Loucy (cell line): ENCODE results near the gene RPS6KB1.
"Not testable (repeated sequence)": the region's sequence is repeated elsewhere in the genome, so short reads cannot be mapped to it uniquely, and the experiment has no call there.

ENCODE experiments used
- H2AFZ ChIP-seq: fragments of 200-600 bp; sonication (generic); 2 replicates; pipeline ENCODE4 v1.6.0; 2016; ENCODE audit warnings: antibody characterized with exemption, mild to moderate bottlenecking, low read length, moderate library complexity
- H3F3A ChIP-seq: fragments of 200-600 bp; 2 replicates; pipeline ENCODE4 v1.6.0; 2016; ENCODE audit warnings: antibody characterized with exemption, low read depth, mild to moderate bottlenecking
- H3K27me3 ChIP-seq: fragments of 200-600 bp; sonication (generic); 2 replicates; pipeline ENCODE4 v1.6.1; 2014; ENCODE audit warnings: low read length, mild to moderate bottlenecking; ENCODE audit not compliant: insufficient read depth, poor library complexity, severe bottlenecking
- H3K36me3 ChIP-seq: fragments of 200-600 bp; sonication (generic); 2 replicates; pipeline ENCODE4 v1.6.1; 2016; ENCODE audit warnings: low read length; ENCODE audit not compliant: insufficient read depth
- H3K4me1 ChIP-seq: fragments of 200-600 bp; sonication (generic); 2 replicates; pipeline ENCODE4 v1.5.1; 2014; ENCODE audit warnings: low read length, mild to moderate bottlenecking; ENCODE audit not compliant: insufficient read depth, poor library complexity, severe bottlenecking
- H3K4me2 ChIP-seq: fragments of 200-600 bp; sonication (generic); 2 replicates; pipeline ENCODE4 v1.6.0; 2014; ENCODE audit warnings: antibody characterized with exemption, low read length, low read depth, mild to moderate bottlenecking; ENCODE audit not compliant: poor library complexity, severe bottlenecking
- H3K4me3 ChIP-seq: fragments of 200-600 bp; sonication (generic); 2 replicates; pipeline ENCODE4 v1.5.1; 2014; ENCODE audit warnings: low read length, mild to moderate bottlenecking, mixed read lengths; ENCODE audit not compliant: poor library complexity, severe bottlenecking
- H3K79me2 ChIP-seq: fragments of 200-600 bp; sonication (generic); 2 replicates; pipeline ENCODE4 v1.6.1; 2014; ENCODE audit warnings: low read length; ENCODE audit not compliant: insufficient read depth
- H3K9ac ChIP-seq: fragments of 200-600 bp; sonication (generic); 2 replicates; pipeline ENCODE4 v1.6.0; 2014; ENCODE audit warnings: mild to moderate bottlenecking, low read depth, low read length, moderate library complexity; ENCODE audit not compliant: poor library complexity, severe bottlenecking
- H3K9me2 ChIP-seq: fragments of 200-600 bp; sonication (generic); replicated peaks from 2 replicates; pipeline ENCODE4 v1.6.1; 2016; ENCODE audit warnings: low read depth, low read length, mixed read lengths
- H3K9me3 ChIP-seq: fragments of 200-600 bp; sonication (generic); 2 replicates; pipeline ENCODE4 v1.6.1; 2014; ENCODE audit warnings: mild to moderate bottlenecking, antibody characterized with exemption, low read length, low read depth; ENCODE audit not compliant: insufficient read depth
- H4K20me1 ChIP-seq: fragments of 200-600 bp; sonication (generic); 2 replicates; pipeline ENCODE4 v1.6.0; 2014; ENCODE audit warnings: antibody characterized with exemption, low read length, mild to moderate bottlenecking; ENCODE audit not compliant: insufficient read depth, poor library complexity, severe bottlenecking
- EZH2phosphoT487 ChIP-seq: fragments of 200-600 bp; IDR thresholded peaks from 2 replicates; pipeline ENCODE4 v1.6.1; 2018; ENCODE audit warnings: antibody characterized with exemption, mild to moderate bottlenecking, moderate library complexity, borderline replicate concordance
- TF ChIP-seq, protein P1 (sequence below): fragments of 200-600 bp; sonication (generic); conservative IDR thresholded peaks from 2 replicates; pipeline ENCODE4 v1.5.1; 2014; ENCODE audit warnings: mild to moderate bottlenecking, antibody characterized with exemption, low read length

RPS6KB1 gene

DNA sequence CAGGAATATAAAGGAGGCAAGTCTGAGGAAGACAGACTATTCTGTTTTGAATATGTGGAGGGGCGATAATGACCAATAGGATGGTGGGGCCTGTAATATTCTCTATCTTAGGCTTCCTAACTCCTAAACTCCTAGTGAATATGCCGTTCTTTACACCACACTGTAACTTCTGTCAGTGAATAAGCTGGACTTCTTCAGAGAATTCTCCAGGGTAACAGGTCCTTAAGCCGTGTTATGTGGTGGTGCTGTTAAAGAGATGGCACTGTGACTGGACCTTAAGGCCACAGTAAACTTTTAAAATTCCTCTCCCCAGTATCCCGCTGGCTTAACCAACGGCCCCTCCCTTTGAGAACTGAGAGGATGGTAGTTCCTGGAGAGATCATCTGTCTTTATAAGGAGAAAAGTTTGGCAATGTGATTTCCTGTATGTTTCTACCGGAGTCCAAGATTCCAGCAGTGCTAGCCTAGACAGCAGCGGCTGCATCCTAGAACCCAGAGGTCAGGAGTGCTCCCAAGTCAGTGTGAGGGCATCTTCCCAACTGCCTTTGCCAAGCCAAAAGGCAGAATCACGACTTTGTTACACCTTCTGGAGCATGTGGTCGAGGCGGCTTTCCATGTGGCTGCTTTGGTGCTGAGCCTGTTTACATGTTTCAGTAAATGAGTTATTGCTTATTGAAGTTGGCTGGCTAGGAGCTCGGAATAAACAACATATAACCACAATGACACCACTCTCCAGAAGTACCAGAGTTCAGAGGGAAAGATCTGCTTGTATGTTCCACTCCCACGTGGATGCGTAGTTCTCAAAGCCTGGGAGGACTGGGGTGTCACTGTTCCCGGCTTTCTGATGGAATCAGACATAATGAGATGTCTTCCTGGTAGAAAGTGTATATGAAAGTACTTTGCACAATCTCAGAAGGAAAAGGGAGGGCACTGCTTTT lies 41.2 kb upstream of the RPS6KB1 start:
- H3K4me3 ChIP-seq: no peak overlapping the region
- no peak overlapping the region for H3K4me2 ChIP-seq
- H3K27me3 ChIP-seq: no peaks in the 10 kb centered on the region
- TF ChIP-seq EZH2phosphoT487: no peak
- TF ChIP-seq, protein P1, sequence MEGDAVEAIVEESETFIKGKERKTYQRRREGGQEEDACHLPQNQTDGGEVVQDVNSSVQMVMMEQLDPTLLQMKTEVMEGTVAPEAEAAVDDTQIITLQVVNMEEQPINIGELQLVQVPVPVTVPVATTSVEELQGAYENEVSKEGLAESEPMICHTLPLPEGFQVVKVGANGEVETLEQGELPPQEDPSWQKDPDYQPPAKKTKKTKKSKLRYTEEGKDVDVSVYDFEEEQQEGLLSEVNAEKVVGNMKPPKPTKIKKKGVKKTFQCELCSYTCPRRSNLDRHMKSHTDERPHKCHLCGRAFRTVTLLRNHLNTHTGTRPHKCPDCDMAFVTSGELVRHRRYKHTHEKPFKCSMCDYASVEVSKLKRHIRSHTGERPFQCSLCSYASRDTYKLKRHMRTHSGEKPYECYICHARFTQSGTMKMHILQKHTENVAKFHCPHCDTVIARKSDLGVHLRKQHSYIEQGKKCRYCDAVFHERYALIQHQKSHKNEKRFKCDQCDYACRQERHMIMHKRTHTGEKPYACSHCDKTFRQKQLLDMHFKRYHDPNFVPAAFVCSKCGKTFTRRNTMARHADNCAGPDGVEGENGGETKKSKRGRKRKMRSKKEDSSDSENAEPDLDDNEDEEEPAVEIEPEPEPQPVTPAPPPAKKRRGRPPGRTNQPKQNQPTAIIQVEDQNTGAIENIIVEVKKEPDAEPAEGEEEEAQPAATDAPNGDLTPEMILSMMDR: no peak
- no peaks in the 10 kb centered on the region for H4K20me1 ChIP-seq
- H3K79me2 ChIP-seq: no peaks in the 10 kb centered on the region
- no peaks in the 10 kb centered on the region for H3K9me2 ChIP-seq
- H2AFZ ChIP-seq: no peak overlapping the region
- H3K4me1 ChIP-seq: peaks cover 5% of the 10 kb centered on the region
- H3F3A ChIP-seq: no peaks in the 10 kb centered on the region; the same call in 1 of the 2 replicates
- no peak overlapping the region for H3K9ac ChIP-seq
- H3K36me3 ChIP-seq: no peaks in the 10 kb centered on the region
- H3K9me3 ChIP-seq: no peaks in the 10 kb centered on the region

DNA sequence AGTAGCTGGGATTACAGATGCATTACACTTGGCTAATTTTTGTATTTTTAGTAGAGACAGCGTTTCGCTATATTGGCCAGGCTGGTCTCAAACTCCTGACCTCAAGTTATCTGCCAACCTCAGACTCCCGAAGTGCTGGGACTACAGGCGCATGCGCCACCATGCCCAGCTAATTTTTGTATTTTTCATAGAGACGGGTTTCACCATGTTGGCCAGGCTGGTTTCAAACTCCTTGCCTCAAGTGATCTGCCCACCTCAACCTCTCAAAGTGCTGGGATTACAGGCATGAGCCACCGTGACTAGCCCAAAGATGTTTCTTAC lies 40.1 kb upstream of the RPS6KB1 start:
- not testable (repeated sequence) for H3K9ac ChIP-seq

DNA sequence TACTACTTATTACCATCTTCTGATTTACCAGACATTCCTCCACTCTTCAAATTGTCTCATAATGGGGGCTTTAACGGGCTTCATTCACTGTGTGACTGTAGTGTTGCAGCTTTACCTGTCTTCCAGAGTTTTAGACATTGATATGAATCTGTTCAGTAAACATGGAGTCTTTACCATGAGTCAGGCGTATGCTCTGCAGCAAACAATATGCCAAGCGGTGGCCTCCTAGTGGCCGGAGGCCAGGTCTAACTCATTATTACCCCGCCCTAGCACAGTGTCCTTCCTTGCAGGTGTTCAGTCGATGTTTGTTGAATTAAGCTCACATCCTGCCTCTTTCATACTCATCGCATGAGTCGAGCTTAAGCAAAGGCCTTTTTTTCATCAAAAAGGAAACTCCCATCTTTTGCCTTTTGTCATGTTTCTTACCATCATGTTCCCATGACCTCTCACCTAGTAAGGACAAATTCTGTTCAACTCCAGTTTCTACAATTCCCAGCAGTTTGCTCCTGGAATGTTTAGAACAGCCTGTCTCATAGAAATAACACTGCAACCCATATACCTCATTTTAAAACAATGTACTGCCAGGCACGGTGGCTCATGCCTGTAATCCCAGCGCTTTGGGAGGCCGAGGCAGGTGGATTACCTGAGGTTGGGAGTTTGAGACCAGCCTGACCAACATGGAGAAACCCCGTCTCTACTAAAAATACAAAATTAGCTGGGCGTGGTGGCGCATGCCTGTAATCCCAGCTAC lies 39.6 kb upstream of the RPS6KB1 start:
- H3K9me2 ChIP-seq: no peaks in the 10 kb centered on the region
- H3K9ac ChIP-seq: no peak overlapping the region
- peak overlapping the region; percentile 38; the same call in 1 of the 2 replicates for H2AFZ ChIP-seq
- H4K20me1 ChIP-seq: no peaks in the 10 kb centered on the region
- no peaks in the 10 kb centered on the region for H3K36me3 ChIP-seq
- peaks cover 5% of the 10 kb centered on the region for H3K4me1 ChIP-seq
- H3K4me3 ChIP-seq: no peak overlapping the region
- no peaks in the 10 kb centered on the region for H3K9me3 ChIP-seq
- H3K79me2 ChIP-seq: no peaks in the 10 kb centered on the region
- TF ChIP-seq, protein P1: peak; percentile 66
- no peak for TF ChIP-seq EZH2phosphoT487
- no peaks in the 10 kb centered on the region for H3K27me3 ChIP-seq
- no peak overlapping the region for H3K4me2 ChIP-seq
- no peaks in the 10 kb centered on the region; the same call in 1 of the 2 replicates for H3F3A ChIP-seq

More for the DNA sequence above, 40.1 kb upstream of the RPS6KB1 start:
- H3K4me1 ChIP-seq, H3K9me3 ChIP-seq, H3K4me3 ChIP-seq, H3F3A ChIP-seq, H3K9me2 ChIP-seq, H3K79me2 ChIP-seq, H3K4me2 ChIP-seq, H4K20me1 ChIP-seq, H3K36me3 ChIP-seq, H3K27me3 ChIP-seq: not testable (repeated sequence)
- peak overlapping the region; percentile 38; the same call in 1 of the 2 replicates for H2AFZ ChIP-seq

DNA sequence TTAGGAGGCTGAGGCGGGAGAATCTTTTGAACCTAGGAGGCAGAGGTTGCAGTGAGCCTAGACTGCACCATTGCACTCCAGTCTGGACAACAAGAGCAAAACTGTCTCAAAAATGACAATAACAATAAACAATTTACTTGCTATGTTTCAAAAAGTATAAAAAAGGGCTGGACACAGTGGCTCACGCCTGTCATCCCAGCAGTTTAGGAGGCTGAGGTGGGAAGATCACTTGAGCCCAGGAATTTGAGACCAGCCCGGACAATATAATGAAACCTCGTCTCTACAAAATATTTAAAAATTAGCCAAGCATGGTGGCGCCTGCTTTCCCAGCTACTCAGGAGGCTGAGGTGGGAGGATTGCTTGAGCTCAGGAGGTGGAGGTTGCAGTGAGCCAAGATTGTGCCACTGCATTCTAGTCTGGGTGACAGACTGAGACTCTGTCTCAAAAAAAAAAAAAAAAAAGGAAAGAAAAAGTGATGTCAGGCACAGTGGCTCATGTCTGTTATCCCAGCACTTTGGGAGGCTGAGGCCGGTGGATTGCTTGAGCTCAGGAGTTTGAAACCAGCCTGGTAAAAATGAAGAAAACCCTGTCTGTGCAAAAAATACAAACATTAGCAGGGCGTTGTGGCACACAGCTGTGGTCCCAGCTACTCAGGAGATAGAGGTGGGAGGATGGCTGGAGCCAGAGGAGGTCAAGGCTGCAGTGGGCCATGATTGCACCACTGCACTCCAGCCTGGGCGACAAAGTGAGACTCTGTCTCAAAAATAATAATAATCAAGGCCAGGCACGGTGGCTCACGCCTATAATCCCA lies 38.8 kb upstream of the RPS6KB1 start:
- H3K4me3 ChIP-seq, H2AFZ ChIP-seq, H3K36me3 ChIP-seq, H3K9me2 ChIP-seq, H3K79me2 ChIP-seq, H3K4me1 ChIP-seq, H3K9ac ChIP-seq, H3K4me2 ChIP-seq, H3K27me3 ChIP-seq, H3F3A ChIP-seq, H3K9me3 ChIP-seq, H4K20me1 ChIP-seq: not testable (repeated sequence)
